Adrenal gland (tissue), 5 donors: ENCODE measurements around the gene RAP1GAP2.

ENCODE experiments used
- POLR2A ChIP-seq, 2 donors: fragments of 450-650 bp; IDR thresholded peaks; one replicate each; pipeline ENCODE4 v1.6.1; 2017; ENCODE audit warnings: antibody characterized with exemption in 2 of 2, mild to moderate bottlenecking in 2 of 2, moderate library complexity in 1 of 2
- TF ChIP-seq, protein P1 (sequence below), 6 experiments: fragments of 450-650 bp in 4 of 6; fragments of 200-600 bp in 2 of 6; sonication (generic) in 1 of 6; IDR thresholded peaks; 1 replicate in 5 of 6; 2 replicates in 1 of 6; pipeline versions ENCODE4 v1.5.1 to v1.8.0; 2016 to 2021; ENCODE audit warnings: antibody characterized with exemption in 6 of 6, mild to moderate bottlenecking in 2 of 6, moderate library complexity in 1 of 6
- donor health status: DM: no; HTN: no; CAD: no.

DNA sequence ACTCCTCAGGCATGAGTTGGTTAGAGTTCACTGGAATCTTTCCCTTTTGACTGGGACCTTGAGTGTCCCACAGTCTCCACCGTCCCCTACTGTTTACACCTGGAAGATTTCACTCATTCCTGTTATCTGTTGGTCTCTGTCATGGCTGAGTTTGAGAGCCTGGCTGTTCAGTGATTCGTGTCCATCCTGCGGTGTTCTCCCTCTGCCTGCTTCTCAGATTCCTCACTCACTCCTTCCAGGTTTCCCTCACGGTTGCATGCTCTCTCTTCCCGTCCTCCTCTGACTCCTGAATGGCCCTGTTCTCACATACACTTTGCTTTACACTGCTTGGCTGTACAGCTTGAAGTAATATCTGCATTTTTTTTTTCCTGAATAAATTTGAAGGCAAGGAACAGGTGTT is 242.7 kb downstream of the RAP1GAP2 start:
- TF ChIP-seq, protein P1, sequence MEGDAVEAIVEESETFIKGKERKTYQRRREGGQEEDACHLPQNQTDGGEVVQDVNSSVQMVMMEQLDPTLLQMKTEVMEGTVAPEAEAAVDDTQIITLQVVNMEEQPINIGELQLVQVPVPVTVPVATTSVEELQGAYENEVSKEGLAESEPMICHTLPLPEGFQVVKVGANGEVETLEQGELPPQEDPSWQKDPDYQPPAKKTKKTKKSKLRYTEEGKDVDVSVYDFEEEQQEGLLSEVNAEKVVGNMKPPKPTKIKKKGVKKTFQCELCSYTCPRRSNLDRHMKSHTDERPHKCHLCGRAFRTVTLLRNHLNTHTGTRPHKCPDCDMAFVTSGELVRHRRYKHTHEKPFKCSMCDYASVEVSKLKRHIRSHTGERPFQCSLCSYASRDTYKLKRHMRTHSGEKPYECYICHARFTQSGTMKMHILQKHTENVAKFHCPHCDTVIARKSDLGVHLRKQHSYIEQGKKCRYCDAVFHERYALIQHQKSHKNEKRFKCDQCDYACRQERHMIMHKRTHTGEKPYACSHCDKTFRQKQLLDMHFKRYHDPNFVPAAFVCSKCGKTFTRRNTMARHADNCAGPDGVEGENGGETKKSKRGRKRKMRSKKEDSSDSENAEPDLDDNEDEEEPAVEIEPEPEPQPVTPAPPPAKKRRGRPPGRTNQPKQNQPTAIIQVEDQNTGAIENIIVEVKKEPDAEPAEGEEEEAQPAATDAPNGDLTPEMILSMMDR (IDR thresholded peaks at IDR 0.05): no peak
- no peak for TF ChIP-seq POLR2A (IDR thresholded peaks at IDR 0.05)
